WTC11 (cell line): ENCODE measurements around the gene TCF12. TPM values are rescaled to one million over a fixed set of nuclear protein-coding genes. Genes with fewer than 3 reads are reported as not detected.

Experiments used
- ATAC-seq: fragments of 200-7000 bp; cut with Tn5 transposase; 2 replicates; pipeline ENCODE4 v1.10.0; 2021; ENCODE audit warnings: mild to moderate bottlenecking, moderate library complexity
- CTCF ChIA-PET: fragments of 300-600 bp; sonication (Branson Sonifier 250); formaldehyde crosslinking; loops from one replicate; lab custom pipeline; 2021; ENCODE audit warnings: antibody characterized with exemption; lab: Charles Lee
- POLR2A ChIA-PET: fragments of 350-600 bp; sonication (Branson Sonifier 250); formaldehyde crosslinking; loops from one replicate; lab custom pipeline; 2021; ENCODE audit warnings: antibody characterized with exemption; lab: Charles Lee
- DNase-seq: peaks from one replicate; pipeline ENCODE4 v3.0.0; 2021; ENCODE audit warnings: low spot score
- H3K27ac Mint-ChIP-seq: 2 replicates; pipeline ENCODE4 v1.8.0; 2021; ENCODE audit warnings: mixed read lengths
- H3K27me3 Mint-ChIP-seq: 2 replicates; pipeline ENCODE4 v1.8.0; 2021; ENCODE audit warnings: low read depth, mild to moderate bottlenecking, moderate library complexity, mixed read lengths
- H3K36me3 Mint-ChIP-seq: 2 replicates; pipeline ENCODE4 v1.8.0; 2021; ENCODE audit warnings: mixed read lengths
- H3K4me1 Mint-ChIP-seq: 2 replicates; pipeline ENCODE4 v1.8.0; 2022; ENCODE audit warnings: mixed read lengths
- H3K4me3 Mint-ChIP-seq: 2 replicates; pipeline ENCODE4 v1.8.0; 2021; ENCODE audit warnings: mild to moderate bottlenecking, moderate library complexity, mixed read lengths
- H3K9me3 Mint-ChIP-seq: 2 replicates; pipeline ENCODE4 v1.8.0; 2021; ENCODE audit warnings: mixed read lengths
- CREM ChIP-seq: sonication (generic); formaldehyde crosslinking; IDR thresholded peaks from 2 replicates; pipeline ENCODE4 v1.8.1; 2022; ENCODE audit warnings: mild to moderate bottlenecking, missing genetic modification reagents, moderate library complexity
- EMX1 ChIP-seq: fragments of 250-450 bp; sonication (Bioruptor Pico); IDR thresholded peaks from 2 replicates; pipeline ENCODE4 v1.8.0; 2021; ENCODE audit warnings: mild to moderate bottlenecking
- FOXJ3 ChIP-seq: sonication (generic); formaldehyde crosslinking; IDR thresholded peaks from 2 replicates; pipeline ENCODE4 v1.9.0; 2021; ENCODE audit warnings: missing genetic modification reagents, mild to moderate bottlenecking, borderline replicate concordance
- FOXP1 ChIP-seq: sonication (generic); formaldehyde crosslinking; IDR thresholded peaks from 2 replicates; pipeline ENCODE4 v1.8.0; 2022; ENCODE audit warnings: missing genetic modification reagents, mild to moderate bottlenecking, moderate library complexity, borderline replicate concordance
- GABPB1 ChIP-seq: sonication (generic); formaldehyde crosslinking; IDR thresholded peaks from 2 replicates; pipeline ENCODE4 v1.8.1; 2023; ENCODE audit warnings: mild to moderate bottlenecking, missing genetic modification reagents
- JAZF1 ChIP-seq: fragments of 250-450 bp; sonication (Bioruptor Pico); IDR thresholded peaks from 2 replicates; pipeline ENCODE4 v1.9.0; 2021; ENCODE audit warnings: moderate library complexity, mild to moderate bottlenecking, inconsistent platforms
- MXD4 ChIP-seq: fragments of 250-450 bp; sonication (Bioruptor Pico); IDR thresholded peaks from 2 replicates; pipeline ENCODE4 v1.8.0; 2021; ENCODE audit warnings: mild to moderate bottlenecking, moderate library complexity, borderline replicate concordance
- MYBL2 ChIP-seq: sonication (generic); formaldehyde crosslinking; IDR thresholded peaks from 2 replicates; pipeline ENCODE4 v1.8.1; 2023; ENCODE audit warnings: mild to moderate bottlenecking, moderate library complexity, missing genetic modification reagents
- NFYB ChIP-seq: sonication (generic); formaldehyde crosslinking; conservative IDR thresholded peaks from 2 replicates; pipeline ENCODE4 v1.8.0; 2022; ENCODE audit warnings: low read depth, missing genetic modification reagents
- NR1H2 ChIP-seq: sonication (generic); formaldehyde crosslinking; IDR thresholded peaks from 2 replicates; pipeline ENCODE4 v1.9.0; 2021; ENCODE audit warnings: mild to moderate bottlenecking, moderate library complexity, missing genetic modification reagents
- RELA ChIP-seq: sonication (generic); formaldehyde crosslinking; IDR thresholded peaks from 2 replicates; pipeline ENCODE4 v1.8.1; 2022; ENCODE audit warnings: missing genetic modification reagents, mild to moderate bottlenecking, borderline replicate concordance
- RORB ChIP-seq: fragments of 250-450 bp; sonication (Bioruptor Pico); IDR thresholded peaks from 2 replicates; pipeline ENCODE4 v1.9.0; 2021; ENCODE audit warnings: mild to moderate bottlenecking
- SMAD3 ChIP-seq: sonication (generic); formaldehyde crosslinking; IDR thresholded peaks from 2 replicates; pipeline ENCODE4 v1.8.0; 2022; ENCODE audit warnings: missing genetic modification reagents, mild to moderate bottlenecking, borderline replicate concordance
- ZNF138 ChIP-seq: sonication (generic); formaldehyde crosslinking; conservative IDR thresholded peaks from 2 replicates; pipeline ENCODE4 v1.8.1; 2022; ENCODE audit warnings: mild to moderate bottlenecking, moderate library complexity, missing genetic modification reagents
- ZNF263 ChIP-seq: sonication (generic); formaldehyde crosslinking; IDR thresholded peaks from 2 replicates; pipeline ENCODE4 v1.8.1; 2022; ENCODE audit warnings: low read depth, mild to moderate bottlenecking, moderate library complexity, missing genetic modification reagents
- ZNF423 ChIP-seq: fragments of 250-450 bp; sonication (Bioruptor Pico); IDR thresholded peaks from 2 replicates; pipeline ENCODE4 v2.1.2; 2022; ENCODE audit warnings: mild to moderate bottlenecking, moderate library complexity
- total RNA-seq: library from RNA; stranded (reverse); gene quantifications from 3 replicates; pipeline ENCODE4 v1.2.3, GENCODE V29; 2021
- TF ChIP-seq, protein P1 (sequence below): fragments of 200-600 bp; IDR thresholded peaks from 2 replicates; pipeline ENCODE4 v1.8.0; 2022; ENCODE audit warnings: antibody characterized with exemption
- TF ChIP-seq, protein P2 (sequence below): fragments of 250-450 bp; sonication (Bioruptor Pico); IDR thresholded peaks from 2 replicates; pipeline ENCODE4 v1.8.0; 2021; ENCODE audit warnings: mild to moderate bottlenecking
- TF ChIP-seq, protein P3 (sequence below): fragments of 250-450 bp; sonication (Bioruptor Pico); IDR thresholded peaks from 2 replicates; pipeline ENCODE4 v2.1.2; 2022; ENCODE audit warnings: mild to moderate bottlenecking, moderate library complexity
- TF ChIP-seq, protein P4 (sequence below): fragments of 250-450 bp; sonication (Bioruptor Pico); IDR thresholded peaks from 2 replicates; pipeline ENCODE4 v1.9.0; 2021; ENCODE audit warnings: mild to moderate bottlenecking, borderline replicate concordance
- TF ChIP-seq, protein P5 (sequence below): sonication (generic); formaldehyde crosslinking; conservative IDR thresholded peaks from 2 replicates; pipeline ENCODE4 v1.8.1; 2023; ENCODE audit warnings: mild to moderate bottlenecking, low read depth, missing genetic modification reagents, moderate library complexity

Gene TCF12
- total RNA-seq, 1 experiment from 2014 or later = 73.2 TPM

DNA sequence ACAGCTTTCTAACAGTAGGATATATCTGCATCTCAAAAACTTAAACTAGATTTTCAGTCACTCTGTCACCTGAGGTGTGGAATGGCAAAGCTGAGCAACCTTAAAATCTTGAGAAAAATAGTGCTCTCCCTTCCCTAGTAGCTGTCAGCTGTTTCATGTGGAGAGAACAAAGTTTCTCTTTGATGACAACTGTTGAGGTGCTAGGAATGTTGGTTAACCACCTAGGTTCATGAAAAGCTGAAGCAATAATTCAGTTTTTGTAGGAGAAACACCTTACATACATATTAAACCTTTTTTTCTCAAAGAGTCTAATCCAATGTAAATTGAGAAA is 40.8 kb downstream of the TCF12 start:
- TF ChIP-seq, protein P1, sequence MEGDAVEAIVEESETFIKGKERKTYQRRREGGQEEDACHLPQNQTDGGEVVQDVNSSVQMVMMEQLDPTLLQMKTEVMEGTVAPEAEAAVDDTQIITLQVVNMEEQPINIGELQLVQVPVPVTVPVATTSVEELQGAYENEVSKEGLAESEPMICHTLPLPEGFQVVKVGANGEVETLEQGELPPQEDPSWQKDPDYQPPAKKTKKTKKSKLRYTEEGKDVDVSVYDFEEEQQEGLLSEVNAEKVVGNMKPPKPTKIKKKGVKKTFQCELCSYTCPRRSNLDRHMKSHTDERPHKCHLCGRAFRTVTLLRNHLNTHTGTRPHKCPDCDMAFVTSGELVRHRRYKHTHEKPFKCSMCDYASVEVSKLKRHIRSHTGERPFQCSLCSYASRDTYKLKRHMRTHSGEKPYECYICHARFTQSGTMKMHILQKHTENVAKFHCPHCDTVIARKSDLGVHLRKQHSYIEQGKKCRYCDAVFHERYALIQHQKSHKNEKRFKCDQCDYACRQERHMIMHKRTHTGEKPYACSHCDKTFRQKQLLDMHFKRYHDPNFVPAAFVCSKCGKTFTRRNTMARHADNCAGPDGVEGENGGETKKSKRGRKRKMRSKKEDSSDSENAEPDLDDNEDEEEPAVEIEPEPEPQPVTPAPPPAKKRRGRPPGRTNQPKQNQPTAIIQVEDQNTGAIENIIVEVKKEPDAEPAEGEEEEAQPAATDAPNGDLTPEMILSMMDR = no peak
- TF ChIP-seq JAZF1 (CRISPR knock-in tag) (no peak), NR1H2 (CRISPR knock-in tag) (no peak), FOXJ3 (no peak)
- POLR2A ChIA-PET = no interaction called here
- peaks cover 12% of the 10 kb centered on the region for H3K9me3 Mint-ChIP-seq
- no peak for ATAC-seq
- no peaks in the 10 kb centered on the region for H3K27me3 Mint-ChIP-seq
- CTCF ChIA-PET = no interaction called here
- H3K36me3 Mint-ChIP-seq = peaks cover 14% of the 10 kb centered on the region
- no peak for DNase-seq
- H3K4me3 Mint-ChIP-seq = no peak overlapping the region
- H3K27ac Mint-ChIP-seq = peak overlapping the region; percentile 58; the same call in 1 of the 2 replicates
- peaks cover 57% of the 10 kb centered on the region for H3K4me1 Mint-ChIP-seq

DNA sequence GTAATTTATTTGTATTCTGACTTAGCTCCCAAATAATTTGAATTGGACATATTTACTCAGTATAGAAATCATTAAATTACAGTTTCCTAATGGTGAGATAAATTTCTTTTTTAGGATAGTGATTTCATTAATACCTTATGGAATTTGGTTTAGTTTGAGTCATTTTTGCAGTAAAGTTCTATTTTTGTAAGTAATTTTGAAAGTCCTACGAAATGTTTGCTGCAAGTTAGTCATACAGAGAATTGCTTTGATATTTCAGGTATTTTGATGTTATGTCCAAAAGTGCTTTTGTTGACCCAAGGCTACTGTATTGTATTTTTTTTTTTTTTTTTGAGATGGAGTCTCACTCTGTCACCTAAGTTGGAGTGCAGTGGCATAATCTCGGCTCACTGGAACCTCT is 41.7 kb downstream of the TCF12 start:
- Mint-ChIP-seq H3K4me1 (peaks cover 60% of the 10 kb centered on the region), H3K27ac (no peak overlapping the region), H3K36me3 (peaks cover 6% of the 10 kb centered on the region), H3K27me3 (no peaks in the 10 kb centered on the region), H3K4me3 (no peak overlapping the region), H3K9me3 (peaks cover 5% of the 10 kb centered on the region; the same call in 1 of the 2 replicates)
- ATAC-seq (no peak), DNase-seq (no peak)
- ChIA-PET CTCF (no interaction called here), POLR2A (no interaction called here)
- TF ChIP-seq MYBL2 (CRISPR knock-in tag) = no peak
- TF ChIP-seq, protein P2, sequence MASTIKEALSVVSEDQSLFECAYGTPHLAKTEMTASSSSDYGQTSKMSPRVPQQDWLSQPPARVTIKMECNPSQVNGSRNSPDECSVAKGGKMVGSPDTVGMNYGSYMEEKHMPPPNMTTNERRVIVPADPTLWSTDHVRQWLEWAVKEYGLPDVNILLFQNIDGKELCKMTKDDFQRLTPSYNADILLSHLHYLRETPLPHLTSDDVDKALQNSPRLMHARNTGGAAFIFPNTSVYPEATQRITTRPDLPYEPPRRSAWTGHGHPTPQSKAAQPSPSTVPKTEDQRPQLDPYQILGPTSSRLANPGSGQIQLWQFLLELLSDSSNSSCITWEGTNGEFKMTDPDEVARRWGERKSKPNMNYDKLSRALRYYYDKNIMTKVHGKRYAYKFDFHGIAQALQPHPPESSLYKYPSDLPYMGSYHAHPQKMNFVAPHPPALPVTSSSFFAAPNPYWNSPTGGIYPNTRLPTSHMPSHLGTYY (CRISPR knock-in tag) = no peak
- no peak for TF ChIP-seq EMX1 (CRISPR knock-in tag)
- no peak for TF ChIP-seq NFYB
- no peak for TF ChIP-seq RELA (CRISPR knock-in tag)
- TF ChIP-seq, protein P3, sequence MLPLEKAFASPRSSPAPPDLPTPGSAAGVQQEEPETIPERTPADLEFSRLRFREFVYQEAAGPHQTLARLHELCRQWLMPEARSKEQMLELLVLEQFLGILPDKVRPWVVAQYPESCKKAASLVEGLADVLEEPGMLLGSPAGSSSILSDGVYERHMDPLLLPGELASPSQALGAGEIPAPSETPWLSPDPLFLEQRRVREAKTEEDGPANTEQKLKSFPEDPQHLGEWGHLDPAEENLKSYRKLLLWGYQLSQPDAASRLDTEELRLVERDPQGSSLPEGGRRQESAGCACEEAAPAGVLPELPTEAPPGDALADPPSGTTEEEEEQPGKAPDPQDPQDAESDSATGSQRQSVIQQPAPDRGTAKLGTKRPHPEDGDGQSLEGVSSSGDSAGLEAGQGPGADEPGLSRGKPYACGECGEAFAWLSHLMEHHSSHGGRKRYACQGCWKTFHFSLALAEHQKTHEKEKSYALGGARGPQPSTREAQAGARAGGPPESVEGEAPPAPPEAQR (CRISPR knock-in tag) = no peak
- TF ChIP-seq NR1H2 (CRISPR knock-in tag) = no peak
- TF ChIP-seq, protein P4, sequence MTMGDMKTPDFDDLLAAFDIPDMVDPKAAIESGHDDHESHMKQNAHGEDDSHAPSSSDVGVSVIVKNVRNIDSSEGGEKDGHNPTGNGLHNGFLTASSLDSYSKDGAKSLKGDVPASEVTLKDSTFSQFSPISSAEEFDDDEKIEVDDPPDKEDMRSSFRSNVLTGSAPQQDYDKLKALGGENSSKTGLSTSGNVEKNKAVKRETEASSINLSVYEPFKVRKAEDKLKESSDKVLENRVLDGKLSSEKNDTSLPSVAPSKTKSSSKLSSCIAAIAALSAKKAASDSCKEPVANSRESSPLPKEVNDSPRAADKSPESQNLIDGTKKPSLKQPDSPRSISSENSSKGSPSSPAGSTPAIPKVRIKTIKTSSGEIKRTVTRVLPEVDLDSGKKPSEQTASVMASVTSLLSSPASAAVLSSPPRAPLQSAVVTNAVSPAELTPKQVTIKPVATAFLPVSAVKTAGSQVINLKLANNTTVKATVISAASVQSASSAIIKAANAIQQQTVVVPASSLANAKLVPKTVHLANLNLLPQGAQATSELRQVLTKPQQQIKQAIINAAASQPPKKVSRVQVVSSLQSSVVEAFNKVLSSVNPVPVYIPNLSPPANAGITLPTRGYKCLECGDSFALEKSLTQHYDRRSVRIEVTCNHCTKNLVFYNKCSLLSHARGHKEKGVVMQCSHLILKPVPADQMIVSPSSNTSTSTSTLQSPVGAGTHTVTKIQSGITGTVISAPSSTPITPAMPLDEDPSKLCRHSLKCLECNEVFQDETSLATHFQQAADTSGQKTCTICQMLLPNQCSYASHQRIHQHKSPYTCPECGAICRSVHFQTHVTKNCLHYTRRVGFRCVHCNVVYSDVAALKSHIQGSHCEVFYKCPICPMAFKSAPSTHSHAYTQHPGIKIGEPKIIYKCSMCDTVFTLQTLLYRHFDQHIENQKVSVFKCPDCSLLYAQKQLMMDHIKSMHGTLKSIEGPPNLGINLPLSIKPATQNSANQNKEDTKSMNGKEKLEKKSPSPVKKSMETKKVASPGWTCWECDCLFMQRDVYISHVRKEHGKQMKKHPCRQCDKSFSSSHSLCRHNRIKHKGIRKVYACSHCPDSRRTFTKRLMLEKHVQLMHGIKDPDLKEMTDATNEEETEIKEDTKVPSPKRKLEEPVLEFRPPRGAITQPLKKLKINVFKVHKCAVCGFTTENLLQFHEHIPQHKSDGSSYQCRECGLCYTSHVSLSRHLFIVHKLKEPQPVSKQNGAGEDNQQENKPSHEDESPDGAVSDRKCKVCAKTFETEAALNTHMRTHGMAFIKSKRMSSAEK = no peak
- TF ChIP-seq CREM (CRISPR knock-in tag) = no peak

DNA sequence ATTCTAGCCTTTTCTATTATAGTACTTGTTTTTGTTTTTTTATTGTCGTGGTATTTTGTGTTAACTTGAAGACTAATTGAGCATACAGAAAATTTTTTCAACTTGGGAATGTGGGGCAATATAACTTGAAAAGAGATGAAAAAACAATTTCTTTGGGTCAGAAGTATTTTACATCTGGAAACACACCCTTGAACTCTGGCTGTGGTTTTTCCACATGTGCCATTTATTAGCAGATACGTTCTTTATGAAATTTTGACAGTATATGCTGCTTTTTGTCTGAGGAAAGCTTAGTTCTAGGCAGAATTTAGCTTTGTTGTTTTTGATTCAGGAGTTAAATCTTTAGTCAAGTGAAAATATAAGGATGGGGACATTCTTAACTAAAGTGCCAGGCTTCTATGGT is 44.7 kb downstream of the TCF12 start:
- ATAC-seq = no peak

More for the DNA sequence above, 44.7 kb downstream of the TCF12 start:
- Mint-ChIP-seq H3K4me1 (peaks cover 51% of the 10 kb centered on the region), H3K27ac (peak overlapping the region; percentile 73; the same call in 1 of the 2 replicates), H3K4me3 (no peak overlapping the region), H3K9me3 (no peaks in the 10 kb centered on the region), H3K27me3 (no peaks in the 10 kb centered on the region), H3K36me3 (no peaks in the 10 kb centered on the region)
- POLR2A ChIA-PET = no interaction called here
- no peak for DNase-seq
- TF ChIP-seq, protein P5, sequence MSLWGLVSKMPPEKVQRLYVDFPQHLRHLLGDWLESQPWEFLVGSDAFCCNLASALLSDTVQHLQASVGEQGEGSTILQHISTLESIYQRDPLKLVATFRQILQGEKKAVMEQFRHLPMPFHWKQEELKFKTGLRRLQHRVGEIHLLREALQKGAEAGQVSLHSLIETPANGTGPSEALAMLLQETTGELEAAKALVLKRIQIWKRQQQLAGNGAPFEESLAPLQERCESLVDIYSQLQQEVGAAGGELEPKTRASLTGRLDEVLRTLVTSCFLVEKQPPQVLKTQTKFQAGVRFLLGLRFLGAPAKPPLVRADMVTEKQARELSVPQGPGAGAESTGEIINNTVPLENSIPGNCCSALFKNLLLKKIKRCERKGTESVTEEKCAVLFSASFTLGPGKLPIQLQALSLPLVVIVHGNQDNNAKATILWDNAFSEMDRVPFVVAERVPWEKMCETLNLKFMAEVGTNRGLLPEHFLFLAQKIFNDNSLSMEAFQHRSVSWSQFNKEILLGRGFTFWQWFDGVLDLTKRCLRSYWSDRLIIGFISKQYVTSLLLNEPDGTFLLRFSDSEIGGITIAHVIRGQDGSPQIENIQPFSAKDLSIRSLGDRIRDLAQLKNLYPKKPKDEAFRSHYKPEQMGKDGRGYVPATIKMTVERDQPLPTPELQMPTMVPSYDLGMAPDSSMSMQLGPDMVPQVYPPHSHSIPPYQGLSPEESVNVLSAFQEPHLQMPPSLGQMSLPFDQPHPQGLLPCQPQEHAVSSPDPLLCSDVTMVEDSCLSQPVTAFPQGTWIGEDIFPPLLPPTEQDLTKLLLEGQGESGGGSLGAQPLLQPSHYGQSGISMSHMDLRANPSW = no peak
- TF ChIP-seq FOXP1 (CRISPR knock-in tag) = no peak
- TF ChIP-seq ZNF423 = no peak
- TF ChIP-seq SMAD3 = no peak
- no peak for TF ChIP-seq MXD4 (CRISPR knock-in tag)
- no peak for TF ChIP-seq RORB
- TF ChIP-seq GABPB1 = no peak
- TF ChIP-seq ZNF138 (CRISPR knock-in tag) = no peak
- TF ChIP-seq ZNF263 (CRISPR knock-in tag) = no peak
- no peak for TF ChIP-seq EMX1 (CRISPR knock-in tag)
- CTCF ChIA-PET = no interaction called here
